GOT3 (cell line): Measurements from ENCODE around the gene UHMK1.
"Not testable (repeated sequence)": the region's sequence is repeated elsewhere in the genome, so short reads cannot be mapped to it uniquely, and the experiment has no call there.

Experiments used
- DNase-seq: peaks from one replicate; lab custom pipeline; 2025; ENCODE audit warnings: mixed read lengths; lab: John Stamatoyannopoulos, UW

The UHMK1 gene, protein sequence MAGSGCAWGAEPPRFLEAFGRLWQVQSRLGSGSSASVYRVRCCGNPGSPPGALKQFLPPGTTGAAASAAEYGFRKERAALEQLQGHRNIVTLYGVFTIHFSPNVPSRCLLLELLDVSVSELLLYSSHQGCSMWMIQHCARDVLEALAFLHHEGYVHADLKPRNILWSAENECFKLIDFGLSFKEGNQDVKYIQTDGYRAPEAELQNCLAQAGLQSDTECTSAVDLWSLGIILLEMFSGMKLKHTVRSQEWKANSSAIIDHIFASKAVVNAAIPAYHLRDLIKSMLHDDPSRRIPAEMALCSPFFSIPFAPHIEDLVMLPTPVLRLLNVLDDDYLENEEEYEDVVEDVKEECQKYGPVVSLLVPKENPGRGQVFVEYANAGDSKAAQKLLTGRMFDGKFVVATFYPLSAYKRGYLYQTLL

DNA sequence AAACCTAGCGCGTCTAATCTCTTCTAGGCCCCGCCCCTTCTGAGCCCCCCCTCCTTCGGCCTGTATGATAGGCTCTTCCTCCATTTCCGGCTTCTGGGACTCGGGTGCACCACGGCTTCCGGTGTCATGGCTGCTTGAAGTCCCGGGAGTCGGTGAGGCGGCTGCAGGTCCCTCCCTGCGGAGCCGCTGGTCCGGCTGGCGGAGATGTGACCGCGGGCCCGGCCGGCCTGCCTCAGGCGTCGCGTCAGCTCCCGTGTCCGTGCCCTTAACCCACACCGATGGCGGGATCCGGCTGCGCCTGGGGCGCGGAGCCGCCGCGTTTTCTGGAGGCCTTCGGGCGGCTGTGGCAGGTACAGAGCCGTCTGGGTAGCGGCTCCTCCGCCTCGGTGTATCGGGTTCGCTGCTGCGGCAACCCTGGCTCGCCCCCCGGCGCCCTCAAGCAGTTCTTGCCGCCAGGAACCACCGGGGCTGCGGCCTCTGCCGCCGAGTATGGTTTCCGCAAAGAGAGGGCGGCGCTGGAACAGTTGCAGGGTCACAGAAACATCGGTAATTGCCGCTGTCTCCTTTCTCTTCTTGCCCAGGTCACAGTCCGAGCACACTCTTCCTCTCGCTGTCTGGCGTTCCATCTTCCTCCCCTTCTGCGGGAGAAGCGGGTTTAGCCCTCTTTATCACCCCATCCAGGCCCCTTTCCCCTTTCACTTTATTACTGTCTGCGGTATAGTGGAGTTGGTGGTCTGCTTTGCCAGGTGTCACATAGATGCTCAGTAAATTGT lies at the start of gene UHMK1:
Gene UHMK1, plus strand, starts transcription at position 96 of the 773 bp plus-strand sequence. Its CDS starts 183 bp downstream, at position 279.
- peak; percentile 43 for DNase-seq

GRCh38 chr1:162454361-162454760 lies 43.3 kb upstream of the UHMK1 start:
- not testable (repeated sequence) for DNase-seq

GRCh38 chr1:162456323-162456722 lies 41.3 kb upstream of the UHMK1 start:
- DNase-seq, result no peak

GRCh38 chr1:162458236-162458635 lies 39.4 kb upstream of the UHMK1 start:
- no peak for DNase-seq

DNA sequence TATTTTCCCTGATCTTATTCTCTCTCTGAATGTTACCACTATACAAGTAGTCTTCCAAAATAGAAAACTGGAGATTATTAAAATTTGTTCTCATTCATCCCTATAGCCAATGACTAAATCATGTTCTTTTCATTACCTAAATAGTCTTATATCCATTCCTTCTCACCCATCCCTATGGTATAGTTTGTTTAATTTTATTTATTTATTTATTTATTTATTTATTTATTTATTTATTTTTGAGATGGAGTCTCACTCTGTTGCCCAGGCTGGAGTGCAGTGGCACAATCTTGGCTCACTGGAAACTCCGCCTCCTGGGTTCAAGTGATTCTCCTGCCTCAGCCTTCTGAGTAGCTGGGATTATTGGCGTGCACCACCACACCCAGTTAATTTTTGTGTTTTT lies 35.2 kb upstream of the UHMK1 start:
- DNase-seq, result not testable (repeated sequence)

GRCh38 chr1:162463021-162463420 lies 34.6 kb upstream of the UHMK1 start:
- no peak for DNase-seq

- DNase-seq, result no peak
Measured at GRCh38 chr1:162466797-162467196, 30.8 kb upstream of the UHMK1 start.

GRCh38 chr1:162470216-162470615 lies 27.4 kb upstream of the UHMK1 start:
- DNase-seq, result no peak

GRCh38 chr1:162471290-162471853 lies 26.2 kb upstream of the UHMK1 start:
- no peak for DNase-seq

GRCh38 chr1:162475089-162475488 lies 22.5 kb upstream of the UHMK1 start:
- no peak for DNase-seq

DNA sequence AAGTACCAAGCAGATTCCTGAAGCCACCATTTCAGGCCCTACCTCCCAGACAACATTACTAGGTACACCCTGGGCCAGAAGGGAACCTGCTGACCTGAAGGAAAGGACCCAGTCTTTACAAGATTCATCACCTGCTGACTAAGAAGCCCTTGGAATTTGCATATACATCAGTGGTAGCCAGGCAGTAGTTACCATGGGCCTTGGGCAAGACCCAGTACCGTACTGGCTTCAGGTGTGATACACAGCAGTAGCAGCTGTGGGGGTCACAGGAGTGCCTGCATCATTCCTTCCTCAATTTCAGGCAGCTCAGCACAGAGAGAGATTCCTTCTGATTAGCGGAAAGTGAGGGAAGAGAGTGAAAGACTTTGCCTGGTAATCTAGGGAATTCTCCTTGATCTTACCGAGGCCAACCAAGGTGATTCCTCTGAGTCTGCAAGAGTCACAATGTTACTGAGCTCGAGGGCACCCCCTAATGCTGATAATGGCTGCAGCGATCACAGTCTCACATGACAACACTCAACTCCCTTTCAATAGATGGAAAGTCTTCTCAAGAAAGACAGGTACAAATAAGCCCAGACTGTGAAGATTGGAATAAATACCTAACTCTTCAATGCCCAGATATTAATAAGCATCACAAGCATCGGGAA lies 22.0 kb upstream of the UHMK1 start:
- no peak for DNase-seq

- DNase-seq, result no peak
Measured at GRCh38 chr1:162476620-162477019, 21.0 kb upstream of the UHMK1 start.

DNA sequence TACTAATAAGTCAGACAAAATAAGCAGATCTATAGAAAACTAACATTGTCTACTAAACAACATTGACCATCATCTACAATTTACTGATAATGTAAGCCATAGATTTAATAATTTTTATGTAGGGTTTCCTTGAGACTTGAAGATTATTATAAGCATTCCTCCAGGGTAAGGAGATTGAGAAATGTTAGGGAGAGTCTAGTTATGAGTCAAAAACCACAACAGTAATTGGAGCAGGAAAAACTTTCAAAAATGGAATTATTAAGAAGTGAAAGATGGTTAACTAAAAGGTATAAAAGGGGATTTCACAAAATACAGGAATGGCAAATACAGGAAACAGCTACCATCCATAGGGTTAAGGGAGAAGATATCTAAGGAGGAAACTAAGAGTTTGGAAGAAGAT lies 12.4 kb upstream of the UHMK1 start:
- no peak for DNase-seq

GRCh38 chr1:162487241-162487640 lies 10.4 kb upstream of the UHMK1 start:
- no peak for DNase-seq

- DNase-seq, result no peak
Measured at GRCh38 chr1:162488219-162488618, 9.4 kb upstream of the UHMK1 start.

DNA sequence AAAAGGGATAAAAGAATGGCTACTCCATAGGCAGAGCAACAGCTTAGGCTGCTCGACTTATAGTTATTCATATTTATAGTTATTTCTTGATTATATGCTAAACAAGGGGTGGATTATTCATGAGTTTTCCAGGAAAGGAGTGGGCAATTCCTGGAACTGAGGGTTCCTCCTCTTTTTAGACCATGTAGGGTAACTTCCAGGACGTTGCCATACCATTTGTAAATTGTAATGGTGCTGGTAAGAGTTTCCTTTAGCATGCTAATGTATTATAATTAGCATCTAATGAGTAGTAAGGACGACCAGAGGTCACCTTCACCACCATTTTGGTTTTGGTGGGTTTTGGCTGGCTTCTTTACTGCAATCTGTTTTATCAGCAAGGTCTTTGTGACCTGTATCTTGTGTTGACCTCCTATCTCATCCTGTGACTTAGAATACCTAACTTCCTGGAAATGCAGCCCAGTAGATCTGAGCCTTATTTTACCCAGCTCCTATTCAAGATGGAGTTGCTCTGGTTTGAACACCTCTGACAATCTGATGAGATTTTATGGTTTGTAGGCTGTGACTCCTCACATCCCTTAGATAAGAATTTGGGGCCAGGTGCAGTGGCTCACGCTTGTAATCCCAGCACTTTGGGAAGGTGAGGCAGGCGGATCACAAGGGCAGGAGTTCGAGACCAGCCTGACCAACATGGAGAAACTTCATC lies 1.9 kb upstream of the UHMK1 start:
- not testable (repeated sequence) for DNase-seq

DNA sequence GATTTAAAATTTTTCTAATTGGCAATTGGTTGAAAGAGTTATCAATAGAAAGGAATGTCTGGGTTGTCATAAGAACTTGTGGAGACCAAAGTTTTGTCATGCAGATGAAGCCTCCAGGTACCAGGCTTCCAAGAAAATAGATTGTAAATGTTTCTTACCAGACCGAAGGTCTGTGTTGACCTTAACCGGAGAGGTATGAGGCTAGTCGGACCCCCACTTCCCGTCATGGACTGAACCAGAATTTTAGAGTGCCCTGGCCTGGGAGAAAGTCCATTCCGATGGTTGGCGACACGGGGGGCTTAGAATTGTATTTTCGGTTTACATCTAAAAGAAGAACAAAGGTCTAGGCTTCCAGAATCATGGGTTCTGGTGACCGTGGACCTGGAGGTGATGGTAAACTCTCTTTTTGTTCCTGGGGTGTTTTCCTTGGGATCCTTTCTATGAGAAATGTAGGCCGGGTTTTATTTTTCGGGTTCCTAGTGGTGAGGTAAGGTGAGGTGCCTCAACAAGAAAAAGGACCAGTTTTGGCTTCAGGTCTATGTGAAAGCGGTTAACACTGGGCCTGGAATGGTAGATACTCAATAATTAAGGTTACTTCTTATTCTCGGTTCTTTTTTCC lies 405 bp upstream of the UHMK1 start:
- no peak for DNase-seq

DNA sequence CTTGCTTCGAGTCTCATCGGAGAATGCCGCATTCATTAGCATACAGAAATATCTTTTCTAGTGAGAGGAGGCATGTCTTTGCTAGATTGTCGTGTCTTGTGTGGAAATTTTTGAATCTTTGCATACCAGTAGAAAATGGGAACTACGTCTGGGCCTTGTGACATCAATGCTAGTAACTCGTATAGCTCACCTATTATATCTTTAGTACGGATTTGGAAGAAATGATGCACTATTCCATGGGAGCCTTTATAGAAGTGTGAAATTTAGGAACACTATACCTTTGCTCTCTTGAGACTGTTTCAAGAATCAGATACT lies 835 bp downstream of the UHMK1 start:
- DNase-seq, result no peak

GRCh38 chr1:162500805-162501204 lies 3.2 kb downstream of the UHMK1 start:
- DNase-seq, result no peak

DNA sequence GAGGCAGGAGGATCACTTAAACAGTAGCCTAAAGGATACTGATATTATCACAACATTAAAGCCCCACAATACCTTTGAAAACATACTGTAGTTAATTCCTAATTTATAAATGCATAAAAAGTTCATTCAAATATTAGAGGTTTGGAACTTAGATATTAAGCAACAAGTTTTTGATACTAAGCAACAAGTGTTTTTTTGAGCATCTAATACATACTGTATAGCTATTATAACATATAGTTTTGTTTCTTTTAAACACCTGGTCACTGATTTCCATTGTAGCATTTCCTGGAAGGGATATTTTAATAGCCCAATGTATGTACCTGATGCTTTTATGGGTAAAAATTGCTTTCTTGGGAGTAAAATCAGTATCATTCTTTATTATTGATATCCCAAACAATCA lies 4.5 kb downstream of the UHMK1 start:
- DNase-seq, result no peak

DNA sequence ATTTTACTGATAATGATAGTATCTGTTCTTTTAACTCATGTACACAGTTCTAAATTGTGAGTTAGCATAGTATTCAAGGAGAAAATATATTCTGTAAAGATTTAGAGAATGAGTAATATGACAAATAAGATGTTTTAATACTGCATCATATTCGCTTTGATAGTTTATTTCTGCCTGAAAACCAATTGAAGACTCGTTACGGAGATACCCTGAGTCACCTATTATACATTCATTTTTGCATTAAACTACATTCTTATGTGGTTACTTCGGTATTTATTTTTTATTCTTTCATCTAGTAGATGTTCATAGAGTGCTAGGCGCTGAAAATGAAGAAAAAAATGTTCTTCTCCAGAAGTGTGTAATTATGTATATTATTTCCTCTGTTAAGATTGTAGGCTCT lies 5.3 kb downstream of the UHMK1 start:
- no peak for DNase-seq
